GM10266 (cell line): ENCODE results near the gene SUGP2.

ENCODE experiments used
- DNase-seq: peaks from one replicate; pipeline ENCODE4 v3.0.0; 2012; ENCODE audit errors: extremely low spot score
- TF ChIP-seq, protein P1 (sequence below): IDR thresholded peaks from 2 replicates; pipeline ENCODE4 v1.5.1; 2012; ENCODE audit warnings: mild to moderate bottlenecking, low read depth; ENCODE audit not compliant: control insufficient read depth, insufficient read depth; ENCODE audit errors: missing control alignments

Gene SUGP2

DNA sequence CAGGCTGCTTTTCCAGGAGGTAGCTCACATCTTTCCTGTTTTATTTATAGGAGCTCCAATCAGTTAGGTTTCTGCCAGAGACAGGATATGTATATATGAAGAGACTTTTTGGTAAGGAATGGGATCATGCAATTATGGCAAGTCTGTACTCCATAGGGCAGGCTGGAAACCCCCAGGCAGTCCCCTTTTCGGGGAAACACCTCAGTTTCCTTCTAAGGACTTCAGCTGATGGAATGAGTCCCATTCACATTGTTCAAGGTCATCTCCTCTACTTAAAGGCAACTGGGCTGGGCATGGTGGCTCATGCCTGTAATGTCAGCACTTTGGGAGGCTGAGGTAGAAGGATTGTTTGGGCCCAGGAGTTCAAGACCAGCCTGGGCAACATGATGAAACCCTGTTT lies 19.6 kb upstream of the SUGP2 start:
- DNase-seq = no peak
- TF ChIP-seq, protein P1, sequence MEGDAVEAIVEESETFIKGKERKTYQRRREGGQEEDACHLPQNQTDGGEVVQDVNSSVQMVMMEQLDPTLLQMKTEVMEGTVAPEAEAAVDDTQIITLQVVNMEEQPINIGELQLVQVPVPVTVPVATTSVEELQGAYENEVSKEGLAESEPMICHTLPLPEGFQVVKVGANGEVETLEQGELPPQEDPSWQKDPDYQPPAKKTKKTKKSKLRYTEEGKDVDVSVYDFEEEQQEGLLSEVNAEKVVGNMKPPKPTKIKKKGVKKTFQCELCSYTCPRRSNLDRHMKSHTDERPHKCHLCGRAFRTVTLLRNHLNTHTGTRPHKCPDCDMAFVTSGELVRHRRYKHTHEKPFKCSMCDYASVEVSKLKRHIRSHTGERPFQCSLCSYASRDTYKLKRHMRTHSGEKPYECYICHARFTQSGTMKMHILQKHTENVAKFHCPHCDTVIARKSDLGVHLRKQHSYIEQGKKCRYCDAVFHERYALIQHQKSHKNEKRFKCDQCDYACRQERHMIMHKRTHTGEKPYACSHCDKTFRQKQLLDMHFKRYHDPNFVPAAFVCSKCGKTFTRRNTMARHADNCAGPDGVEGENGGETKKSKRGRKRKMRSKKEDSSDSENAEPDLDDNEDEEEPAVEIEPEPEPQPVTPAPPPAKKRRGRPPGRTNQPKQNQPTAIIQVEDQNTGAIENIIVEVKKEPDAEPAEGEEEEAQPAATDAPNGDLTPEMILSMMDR = no peak

DNA sequence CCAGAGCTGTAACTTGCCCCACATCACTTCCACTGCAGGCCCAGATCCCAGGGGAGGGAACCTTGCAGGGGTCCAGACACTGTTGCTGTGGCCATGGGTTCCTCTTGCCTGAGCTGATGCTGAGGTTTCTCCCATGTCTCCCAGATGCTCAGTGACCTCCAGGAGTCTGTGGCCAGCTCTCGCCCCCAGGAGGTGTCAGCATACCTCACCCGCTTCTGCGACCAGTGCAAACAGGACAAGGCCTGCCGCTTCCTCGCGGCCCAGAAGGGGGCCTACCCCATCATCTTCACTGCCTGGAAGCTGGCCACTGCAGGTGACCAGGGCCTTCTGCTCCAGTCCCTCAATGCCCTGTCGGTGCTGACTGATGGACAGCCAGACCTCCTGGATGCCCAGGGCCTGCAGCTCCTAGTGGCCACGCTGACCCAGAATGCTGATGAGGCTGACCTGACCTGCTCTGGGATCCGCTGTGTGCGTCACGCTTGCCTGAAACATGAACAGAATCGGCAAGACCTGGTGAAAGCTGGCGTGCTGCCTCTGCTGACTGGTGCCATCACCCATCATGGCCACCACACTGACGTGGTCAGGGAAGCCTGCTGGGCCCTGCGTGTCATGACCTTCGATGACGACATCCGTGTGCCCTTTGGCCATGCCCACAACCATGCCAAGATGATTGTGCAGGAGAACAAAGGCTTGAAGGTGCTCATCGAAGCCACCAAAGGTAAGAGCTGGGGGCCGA lies 18.3 kb upstream of the SUGP2 start:
- DNase-seq = no peak
- TF ChIP-seq, protein P1 = no peak

DNA sequence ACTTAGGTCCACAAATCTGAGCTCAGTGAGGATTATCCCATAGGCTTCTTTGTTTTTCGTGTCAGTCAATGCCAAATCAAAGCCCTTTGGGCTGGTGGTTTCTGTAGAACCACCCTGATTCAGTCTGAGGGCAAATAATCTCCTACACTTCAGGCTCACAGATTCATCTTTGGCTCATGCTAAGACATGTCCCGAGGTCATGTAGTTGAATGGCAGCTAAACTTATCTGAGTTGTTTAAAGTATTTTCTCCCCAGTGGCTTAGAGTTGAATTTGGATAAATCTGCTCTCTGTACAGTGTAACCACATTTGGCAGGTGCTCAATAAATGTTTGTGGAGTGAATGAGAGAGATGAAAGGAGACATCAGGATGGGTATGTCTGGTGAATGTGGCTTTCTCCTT lies 17.4 kb upstream of the SUGP2 start:
- no peak for DNase-seq
- TF ChIP-seq, protein P1 = no peak

DNA sequence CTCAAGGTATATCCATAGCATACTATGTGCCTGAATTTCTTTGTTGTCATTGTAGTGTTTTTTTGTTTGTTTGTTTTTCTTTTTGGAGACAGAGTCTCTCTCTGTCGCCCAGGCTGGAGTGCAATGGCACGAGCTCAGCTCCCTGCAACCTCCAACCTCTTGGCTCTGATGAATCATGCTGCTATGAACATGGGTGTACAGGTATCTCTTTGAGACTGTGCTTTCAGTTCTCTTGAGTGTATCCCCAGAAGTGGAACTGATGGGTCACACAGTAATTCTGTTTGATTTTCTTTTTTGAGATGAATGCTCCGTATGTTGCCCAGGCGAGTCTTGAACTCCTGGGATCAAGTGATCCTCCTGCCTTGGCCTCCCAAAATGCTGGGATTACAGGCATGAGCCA lies 16.8 kb upstream of the SUGP2 start:
- TF ChIP-seq, protein P1 = no peak
- DNase-seq = no peak

DNA sequence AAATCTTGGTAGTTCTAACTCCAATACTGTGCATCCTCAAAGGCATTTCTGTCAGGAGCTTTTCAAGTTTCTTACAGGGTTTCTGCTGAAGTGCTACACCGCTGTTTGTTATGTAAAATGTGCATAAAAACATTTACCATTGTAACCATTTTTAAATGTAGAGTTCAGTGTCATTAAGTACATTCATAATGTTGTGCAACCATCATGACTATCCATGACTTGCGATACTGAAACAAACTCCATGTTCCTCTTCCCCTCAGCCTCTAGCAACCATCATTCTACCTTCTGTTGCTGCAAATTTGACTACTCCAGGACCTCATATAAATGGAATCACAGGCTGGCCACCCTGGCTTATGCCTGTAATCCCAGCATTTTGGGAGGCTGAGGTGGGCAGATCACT lies 16.1 kb upstream of the SUGP2 start:
- TF ChIP-seq, protein P1 = no peak
- no peak for DNase-seq

DNA sequence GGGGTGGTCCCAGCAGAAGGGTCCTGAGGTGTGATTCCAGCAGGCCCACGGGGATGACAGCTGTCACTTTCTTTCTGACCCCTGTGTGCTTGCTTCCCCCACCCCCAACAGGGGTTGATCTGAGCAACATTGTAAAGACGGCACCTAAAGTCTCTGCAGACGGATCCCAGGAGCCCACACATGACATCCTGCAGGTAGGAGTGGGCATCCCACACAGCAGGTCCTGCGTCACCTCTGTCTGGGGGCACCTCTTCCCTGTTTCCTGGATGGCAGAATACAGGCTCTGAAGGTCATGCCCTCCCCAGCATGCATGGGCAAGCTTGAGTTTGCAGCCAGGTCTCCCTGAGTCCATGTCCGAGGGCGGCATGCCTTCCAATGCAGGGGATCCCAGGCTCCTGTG lies 10.6 kb upstream of the SUGP2 start:
- no peak for DNase-seq
- TF ChIP-seq, protein P1 = no peak

DNA sequence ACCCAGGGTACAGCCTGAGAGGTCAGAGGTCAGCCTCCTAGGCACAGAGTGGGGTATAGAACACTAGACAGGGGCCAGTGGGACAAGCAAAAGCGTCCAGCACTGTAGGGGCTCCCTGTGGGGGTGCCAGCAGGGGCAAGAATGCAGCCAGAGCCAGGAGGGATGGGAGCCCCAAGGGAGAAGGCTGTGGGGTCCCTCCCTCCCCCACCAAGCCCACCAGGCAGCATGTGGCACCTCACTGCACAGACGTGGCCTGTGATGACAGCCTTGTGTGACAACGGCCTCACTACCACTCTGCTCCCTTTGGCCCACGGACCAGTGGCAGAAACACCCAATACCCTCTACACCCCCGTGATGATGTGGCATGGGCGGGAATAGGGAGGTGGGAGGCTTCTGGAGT lies 10.2 kb upstream of the SUGP2 start:
- TF ChIP-seq, protein P1 = no peak

More for the DNA sequence above, 10.2 kb upstream of the SUGP2 start:
- DNase-seq = no peak
